HEK293T (cell line): Measurements from ENCODE around the gene KLHL29.

Experiments
- CTCF ChIA-PET: fragments of 350-600 bp; formaldehyde crosslinking; extraction: SDS; loops from one replicate; lab custom pipeline; 2021; ENCODE audit warnings: antibody characterized with exemption, inconsistent platforms; lab: Yijun Ruan, JAX
- POLR2A ChIA-PET: fragments of 350-600 bp; formaldehyde crosslinking; extraction: SDS; loops from one replicate; lab custom pipeline; 2020; ENCODE audit warnings: antibody characterized with exemption, inconsistent platforms; lab: Yijun Ruan, JAX
- DNase-seq: peaks from one replicate; pipeline ENCODE4 v3.0.0; 2012; ENCODE audit warnings: mixed read lengths; ENCODE audit errors: extremely low spot score
- ARNT ChIP-seq: fragments of 450-650 bp; IDR thresholded peaks from 2 replicates; pipeline ENCODE4 v1.6.1; 2017; ENCODE audit warnings: mild to moderate bottlenecking
- BHLHE40 ChIP-seq: fragments of 450-650 bp; IDR thresholded peaks from 2 replicates; pipeline ENCODE4 v1.6.1; 2016; ENCODE audit warnings: mild to moderate bottlenecking, moderate library complexity, borderline replicate concordance
- CTBP1 ChIP-seq: fragments of 450-650 bp; IDR thresholded peaks from 2 replicates; pipeline ENCODE4 v1.6.1; 2016; ENCODE audit warnings: borderline replicate concordance
- ELF4 ChIP-seq: fragments of 450-650 bp; IDR thresholded peaks from 2 replicates; pipeline ENCODE4 v1.6.1; 2017; ENCODE audit warnings: antibody characterized with exemption
- FOXA1 ChIP-seq: fragments of 450-650 bp; IDR thresholded peaks from 2 replicates; pipeline ENCODE4 v1.6.1; 2016; ENCODE audit warnings: mild to moderate bottlenecking
- FOXK2 ChIP-seq: fragments of 450-650 bp; IDR thresholded peaks from 2 replicates; pipeline ENCODE4 v1.6.1; 2016; ENCODE audit warnings: mild to moderate bottlenecking
- FOXM1 ChIP-seq: fragments of 450-650 bp; IDR thresholded peaks from 2 replicates; pipeline ENCODE4 v1.6.1; 2017; ENCODE audit warnings: mild to moderate bottlenecking, borderline replicate concordance
- HDGF ChIP-seq: fragments of 450-650 bp; IDR thresholded peaks from 2 replicates; pipeline ENCODE4 v1.6.1; 2017; ENCODE audit warnings: antibody characterized with exemption, borderline replicate concordance
- L3MBTL2 ChIP-seq: fragments of 450-650 bp; conservative IDR thresholded peaks from 2 replicates; pipeline ENCODE4 v1.6.1; 2016; ENCODE audit warnings: mild to moderate bottlenecking
- LEF1 ChIP-seq: fragments of 450-650 bp; IDR thresholded peaks from 2 replicates; pipeline ENCODE4 v1.6.1; 2017; ENCODE audit warnings: mild to moderate bottlenecking, borderline replicate concordance
- NFRKB ChIP-seq: fragments of 450-650 bp; IDR thresholded peaks from 2 replicates; pipeline ENCODE4 v1.6.1; 2016; ENCODE audit warnings: mild to moderate bottlenecking, moderate library complexity
- PKNOX1 ChIP-seq: fragments of 450-650 bp; IDR thresholded peaks from 2 replicates; pipeline ENCODE4 v1.6.1; 2016
- SP1 ChIP-seq: fragments of 450-650 bp; IDR thresholded peaks from 2 replicates; pipeline ENCODE4 v1.6.1; 2017
- SUZ12 ChIP-seq: fragments of 450-650 bp; IDR thresholded peaks from 2 replicates; pipeline ENCODE4 v1.6.1; 2016; ENCODE audit warnings: mild to moderate bottlenecking
- TARDBP ChIP-seq: fragments of 450-650 bp; IDR thresholded peaks from 2 replicates; pipeline ENCODE4 v1.6.1; 2016
- ZNF384 ChIP-seq: fragments of 450-650 bp; IDR thresholded peaks from 2 replicates; pipeline ENCODE4 v1.6.1; 2016

Gene KLHL29

GRCh38 chr2:23753291-23754010 lies 368.5 kb downstream of the KLHL29 start:
- DNase-seq: no peak
- ChIA-PET POLR2A (no interaction called here), CTCF (no interaction called here)
- TF ChIP-seq HDGF: no peak
- TF ChIP-seq BHLHE40: no peak

- TF ChIP-seq NFRKB: no peak
- TF ChIP-seq ARNT: no peak
- no peak for TF ChIP-seq TARDBP
- TF ChIP-seq FOXA1: no peak
- ChIA-PET CTCF (interaction anchor here (0.6 kb wide), 1 partner anchor 273 kb away, joined by 4 read pairs; no protein-coding TSS in a partner anchor), POLR2A (no interaction called here)
- DNase-seq: no peak
Observed at GRCh38 chr2:23754970-23755369, 370.0 kb downstream of the KLHL29 start.

- ChIA-PET CTCF (no interaction called here), POLR2A (no interaction called here)
- no peak for DNase-seq
- no peak for TF ChIP-seq HDGF
- no peak for TF ChIP-seq CTBP1
- no peak for TF ChIP-seq PKNOX1
- TF ChIP-seq ARNT: no peak
- TF ChIP-seq L3MBTL2: no peak
- TF ChIP-seq ELF4: no peak
- no peak for TF ChIP-seq FOXM1
- TF ChIP-seq FOXK2: no peak
- TF ChIP-seq FOXA1: no peak
Observed at GRCh38 chr2:23756593-23757292, 371.8 kb downstream of the KLHL29 start.

GRCh38 chr2:23757686-23758433 lies 372.9 kb downstream of the KLHL29 start:
- POLR2A ChIA-PET: interaction anchor here (1.1 kb wide), 1 partner anchor 9 kb away, joined by 3 read pairs; no protein-coding TSS in a partner anchor
- CTCF ChIA-PET: interaction anchor here (0.6 kb wide), 1 partner anchor 297 kb away, joined by 3 read pairs; no protein-coding TSS in a partner anchor
- TF ChIP-seq HDGF (no peak), LEF1 (no peak), FOXM1 (no peak), SUZ12 (no peak), ARNT (no peak), FOXK2 (no peak), TARDBP (no peak), CTBP1 (no peak), ELF4 (no peak), PKNOX1 (no peak), NFRKB (no peak), SP1 (no peak), ZNF384 (no peak), BHLHE40 (no peak), L3MBTL2 (no peak), FOXA1 (no peak)
- no peak for DNase-seq
